HuH-7 (cell line): Measurements from ENCODE around the gene HDAC9.

ENCODE experiments used
- DNase-seq: peaks from one replicate; pipeline ENCODE4 v3.0.0; 2011; ENCODE audit warnings: low spot score

The HDAC9 gene

GRCh38 chr7:18495412-18496340 lies at the start of gene HDAC9:
HDAC9 (plus strand) TSS chr7:18495749; CDS start chr7:18496303, 554 bp downstream.
- DNase-seq, result no peak

DNA sequence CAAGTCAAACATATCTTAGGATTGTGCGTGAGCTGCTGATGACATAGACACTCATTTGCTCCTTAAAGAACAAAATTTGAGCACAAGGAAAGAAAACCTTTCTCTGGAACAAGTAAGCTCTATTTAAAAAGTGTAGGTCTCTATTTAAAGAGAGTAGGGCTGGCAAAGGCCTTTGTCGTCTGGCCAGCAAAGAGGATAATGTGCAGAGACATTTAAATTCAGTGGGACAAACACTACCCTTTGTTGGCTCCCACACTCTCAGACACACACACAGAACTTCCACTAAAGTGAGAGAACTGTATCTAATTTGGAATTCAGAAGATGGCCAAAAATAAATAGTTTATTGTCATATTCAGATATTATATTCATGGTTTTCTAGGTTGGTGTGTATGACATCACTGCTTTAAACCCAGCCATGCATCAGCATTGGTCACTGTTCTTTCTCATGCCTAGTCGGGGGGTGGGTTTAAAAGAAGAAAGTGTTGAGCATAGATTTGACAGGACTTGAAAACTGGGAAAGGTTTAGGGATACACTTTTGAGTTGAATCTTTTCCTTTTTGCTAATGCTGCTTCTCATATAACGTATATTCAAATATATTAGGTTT lies 49.5 kb upstream of the HDAC9 start:
- DNase-seq, result no peak

DNA sequence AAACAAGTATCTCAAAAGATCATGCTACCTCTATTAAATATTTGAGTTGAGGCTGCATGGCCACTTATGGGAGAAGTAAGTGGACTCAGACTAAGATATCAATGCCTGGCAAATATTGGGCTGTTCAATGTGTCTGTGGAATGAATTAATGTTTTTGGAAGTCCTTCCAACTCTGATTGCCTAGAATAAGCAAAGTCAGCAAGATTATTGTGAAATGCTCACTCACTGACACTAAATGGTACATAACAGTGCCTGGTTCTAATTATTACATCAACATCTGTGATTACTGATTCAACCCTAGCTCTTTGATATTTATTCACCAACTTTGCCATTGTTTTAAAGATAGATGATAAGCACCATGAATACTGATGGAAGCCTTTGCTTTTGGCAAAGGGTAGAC lies 45.5 kb upstream of the HDAC9 start:
- DNase-seq, result no peak

GRCh38 chr7:18455606-18456005 lies 39.9 kb upstream of the HDAC9 start:
- no peak for DNase-seq

DNA sequence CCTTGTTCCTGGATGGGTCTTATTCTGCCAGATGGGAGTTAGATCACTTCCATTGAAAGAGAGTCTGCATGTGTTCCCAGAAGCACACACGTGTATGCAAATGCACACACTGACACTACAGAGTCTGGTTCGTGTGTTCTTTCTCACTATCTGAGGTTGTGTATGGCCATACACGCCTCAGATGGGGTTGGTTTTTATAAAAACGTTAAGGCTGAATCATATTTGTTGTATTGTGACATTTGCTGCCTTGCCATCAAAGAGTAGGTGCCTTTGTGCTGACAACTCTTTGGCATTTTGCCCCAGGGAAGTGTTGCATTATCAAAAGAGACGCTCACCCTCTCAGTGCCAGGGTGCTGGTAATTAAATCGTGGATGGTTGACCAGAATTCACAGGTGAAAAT lies 37.7 kb upstream of the HDAC9 start:
- DNase-seq, result no peak

GRCh38 chr7:18458830-18459229 lies 36.7 kb upstream of the HDAC9 start:
- DNase-seq, result no peak

DNA sequence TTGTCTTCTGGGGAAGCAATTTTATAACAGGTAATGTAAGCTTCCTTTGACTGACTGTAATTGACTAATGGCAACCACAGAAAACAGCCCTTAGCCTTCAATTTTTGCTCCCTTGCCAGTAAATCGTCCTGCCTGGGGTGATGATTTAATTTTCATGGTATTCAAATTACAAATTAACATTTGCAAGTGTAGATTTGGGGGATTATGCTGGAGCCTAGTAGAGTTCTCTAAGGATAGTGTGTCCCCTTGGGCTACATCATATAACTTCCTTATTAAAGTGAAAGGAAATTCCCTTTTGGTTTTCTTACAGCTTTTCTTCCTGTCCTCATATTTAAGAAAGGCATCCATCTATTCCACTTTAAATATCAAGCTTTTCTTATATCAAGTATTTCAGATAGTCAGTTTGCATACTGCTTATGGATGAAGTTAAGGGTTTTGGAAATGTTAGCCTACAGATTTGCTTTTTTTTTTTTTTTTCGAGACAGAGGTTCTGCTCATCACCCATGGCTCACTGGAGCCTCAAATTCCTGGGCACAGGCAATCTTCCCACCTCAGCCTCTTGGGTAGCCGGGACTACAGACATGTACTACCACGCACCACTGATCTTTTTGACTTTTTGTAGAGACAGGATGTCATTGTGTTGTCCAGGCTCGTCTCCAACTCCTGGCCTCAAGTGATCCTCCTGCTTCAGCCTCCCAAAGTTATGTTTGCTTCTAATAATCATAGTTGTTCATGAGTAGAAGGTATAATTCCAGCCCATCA lies 35.9 kb upstream of the HDAC9 start:
- no peak for DNase-seq

DNA sequence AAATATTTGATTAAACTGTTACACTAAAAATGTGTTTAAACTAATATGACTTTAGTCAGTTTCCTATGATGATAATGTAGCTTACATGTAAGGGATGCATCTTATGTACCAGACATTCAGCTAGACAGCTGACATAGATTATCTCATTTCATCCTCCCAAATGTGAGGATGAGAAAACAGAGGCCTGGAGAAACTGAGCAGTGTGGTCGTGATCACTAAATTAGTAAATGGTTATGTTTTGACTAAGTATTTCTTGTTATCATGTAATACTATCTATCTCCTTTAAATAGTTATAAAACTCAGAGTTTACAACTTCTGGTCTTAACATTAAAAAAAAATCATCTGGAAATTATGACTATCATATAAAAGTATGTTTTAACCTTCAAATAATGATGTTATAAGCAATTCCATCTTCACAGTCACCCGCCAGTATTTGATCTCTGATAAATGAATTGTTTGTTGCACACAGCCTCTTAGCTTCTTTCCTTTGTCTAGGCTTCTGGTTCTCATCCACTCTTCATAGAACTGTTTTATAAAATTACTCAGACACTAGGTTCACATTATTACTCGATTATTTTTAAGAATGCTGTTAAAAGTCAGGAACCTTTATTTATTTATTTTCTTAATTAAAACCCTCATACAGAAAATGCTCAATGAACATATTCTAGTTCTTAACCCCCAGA lies 33.6 kb upstream of the HDAC9 start:
- DNase-seq, result no peak

DNA sequence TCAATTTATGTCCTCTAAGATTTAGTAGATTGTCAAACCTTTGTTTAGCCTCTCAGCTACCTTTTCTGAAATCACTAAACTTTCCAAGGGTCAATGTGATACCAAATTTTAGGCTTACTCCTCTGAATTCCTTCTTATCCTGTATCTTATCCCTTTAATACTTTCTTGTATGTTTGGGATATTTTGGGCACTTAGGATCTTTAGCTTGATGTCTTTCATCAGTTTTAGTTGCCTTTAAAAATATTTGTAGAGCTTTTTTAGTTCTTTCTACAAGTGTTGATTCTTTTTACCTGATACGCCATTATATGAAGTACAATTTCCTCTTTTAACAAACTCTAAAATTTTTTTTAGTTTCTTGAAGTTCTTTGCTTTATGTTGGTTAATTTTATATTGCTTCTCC lies 30.7 kb upstream of the HDAC9 start:
- DNase-seq, result no peak

GRCh38 chr7:18467011-18467410 lies 28.5 kb upstream of the HDAC9 start:
- DNase-seq, result no peak

DNA sequence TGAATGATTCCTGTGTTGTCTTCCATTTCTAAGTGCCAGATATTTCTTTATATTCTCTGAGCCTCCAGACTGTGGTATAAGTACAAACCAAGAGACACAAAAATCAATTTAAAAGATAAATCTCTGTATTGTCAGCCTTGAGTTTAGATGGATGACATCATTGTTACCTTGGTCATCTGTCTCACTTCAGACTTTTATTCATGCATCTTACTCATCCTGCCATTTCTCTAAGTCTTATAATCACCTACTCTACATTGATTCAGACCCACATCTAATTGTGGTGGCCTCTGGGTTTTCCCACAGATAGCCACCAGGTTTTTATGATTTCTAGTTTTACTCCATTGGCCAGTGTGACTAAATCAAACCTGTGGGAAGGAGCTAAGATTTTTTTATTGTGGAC lies 26.8 kb upstream of the HDAC9 start:
- DNase-seq, result no peak

GRCh38 chr7:18469316-18469715 lies 26.2 kb upstream of the HDAC9 start:
- DNase-seq, result no peak

DNA sequence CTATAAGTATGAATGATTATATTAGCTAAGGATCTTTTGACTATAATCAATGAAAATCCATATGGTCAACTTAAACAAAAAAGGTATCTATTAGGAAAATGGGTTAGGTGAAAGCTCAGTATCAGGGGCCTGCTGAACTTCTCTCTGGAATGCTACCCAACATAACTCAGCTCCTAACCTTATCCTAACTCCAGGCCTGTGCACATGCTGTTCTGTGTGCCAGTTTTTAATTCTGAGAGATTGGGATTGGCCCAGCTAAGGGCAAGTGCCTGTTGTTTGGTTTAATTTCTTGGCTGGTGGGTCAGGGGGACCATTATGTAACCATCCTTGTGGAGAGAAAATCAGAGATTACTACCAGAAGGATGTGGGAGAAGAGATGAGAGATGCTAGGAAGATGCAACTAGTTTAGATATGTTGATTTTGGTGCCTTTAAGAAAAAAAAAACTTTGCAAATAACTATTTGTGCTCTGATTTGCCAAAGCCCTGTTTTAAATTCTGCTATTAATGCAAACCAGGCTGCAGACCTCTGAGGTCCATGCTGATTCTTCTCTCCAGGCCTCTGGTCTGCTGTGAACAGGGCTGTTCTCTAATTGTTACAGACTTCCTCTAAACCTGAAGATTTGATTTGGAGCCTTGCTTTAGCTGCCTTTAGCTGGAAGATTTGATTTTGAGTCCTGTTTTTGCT lies 23.9 kb upstream of the HDAC9 start:
- DNase-seq, result no peak

DNA sequence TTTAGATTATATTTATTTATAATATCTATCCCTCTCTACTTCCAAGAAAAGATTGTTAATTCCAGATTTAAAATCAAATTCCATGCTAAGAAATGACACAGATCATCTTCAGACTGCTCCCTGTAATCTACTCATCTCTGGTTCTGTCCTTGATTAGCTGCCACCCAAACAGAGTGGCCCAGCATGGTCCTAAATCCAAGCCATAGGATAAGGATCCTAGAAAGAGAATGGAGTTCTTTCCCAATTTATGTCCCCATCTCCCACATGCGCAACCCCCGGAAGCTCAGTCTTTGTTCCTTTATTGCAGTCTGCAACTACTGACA lies 23.4 kb upstream of the HDAC9 start:
- DNase-seq, result no peak

- DNase-seq, result no peak
These were observed 22.4 kb upstream of the HDAC9 start for GRCh38 chr7:18473119-18473518.

DNA sequence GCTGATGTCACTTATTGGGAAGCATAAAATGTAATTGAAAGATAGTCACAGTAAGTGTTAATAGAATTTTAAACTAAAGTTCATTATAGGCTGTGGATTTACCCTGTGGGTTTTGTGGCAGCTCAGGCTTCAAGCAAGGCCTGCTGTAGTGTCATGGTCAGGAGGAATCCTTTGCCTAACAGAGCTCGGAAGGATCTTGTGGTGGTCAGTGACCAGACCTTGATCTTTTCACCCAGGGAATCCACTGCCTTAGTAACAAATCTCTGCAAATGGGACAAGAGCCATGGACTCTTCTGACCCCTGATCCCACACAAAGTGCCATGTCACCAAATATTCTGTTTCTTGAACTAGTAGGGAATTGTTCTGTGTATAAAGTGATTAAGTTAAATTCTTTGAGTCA lies 20.6 kb upstream of the HDAC9 start:
- DNase-seq, result no peak

DNA sequence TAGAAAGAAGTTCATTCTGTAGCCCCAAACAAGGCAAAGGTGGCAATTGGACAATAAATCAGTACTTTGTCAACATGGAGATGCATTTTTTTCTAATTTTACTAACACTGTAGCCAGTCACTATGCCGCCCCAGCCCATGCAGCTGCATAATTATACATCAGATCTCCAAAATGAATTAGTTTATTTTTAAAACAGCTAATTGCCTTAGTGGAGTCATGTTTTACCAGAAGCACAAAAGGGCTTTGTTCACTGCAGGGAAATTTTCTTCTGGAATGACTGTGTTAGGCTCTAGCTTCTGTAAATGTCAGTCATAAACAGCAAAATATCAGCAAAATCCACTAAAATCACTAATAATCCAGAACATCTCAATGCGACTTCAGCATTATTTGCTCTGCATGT lies 20.1 kb upstream of the HDAC9 start:
- no peak for DNase-seq

- no peak for DNase-seq
These were observed 13.8 kb upstream of the HDAC9 start for GRCh38 chr7:18481776-18482175.

- no peak for DNase-seq
These were observed 7.5 kb upstream of the HDAC9 start for GRCh38 chr7:18488049-18488448.

DNA sequence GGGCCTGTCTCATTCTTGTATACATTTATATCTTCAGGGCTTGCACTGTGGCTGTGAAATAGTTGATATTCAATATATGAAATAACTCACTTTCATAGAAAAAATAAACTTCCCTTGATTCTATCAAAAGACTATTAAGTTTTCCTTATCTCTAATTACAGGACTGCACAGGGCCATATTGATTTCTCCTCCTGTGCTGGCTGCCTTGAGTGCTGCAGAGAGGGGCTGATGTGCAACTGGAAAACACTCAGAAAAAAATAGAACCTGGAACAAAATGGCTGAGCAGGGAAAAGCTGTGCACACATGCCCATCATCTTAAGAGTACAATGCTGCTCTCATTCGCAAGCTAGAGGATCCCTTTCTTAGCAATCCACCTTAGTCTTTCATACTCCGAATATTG lies 5.9 kb upstream of the HDAC9 start:
- DNase-seq, result no peak

GRCh38 chr7:18491871-18492270 lies 3.7 kb upstream of the HDAC9 start:
- no peak for DNase-seq

- DNase-seq, result no peak
These were observed 1.1 kb upstream of the HDAC9 start for GRCh38 chr7:18494406-18494805.
